Measurements from ENCODE around the gene PLOD3. TPM values are rescaled to one million over a fixed set of nuclear protein-coding genes. Genes with fewer than 3 reads are reported as not detected.
A peak's percentile ranks its signal among the peaks of the same experiment; 100 is the strongest.

The PLOD3 gene
- total and polyA plus RNA-seq, 9 of the 15 experiments (the other 6 are each of a cell fraction or from before 2014, with no cell fraction given), result 2.8 to 101 (median 30.9) TPM

GRCh38 chr7:101265622-101266516, 48.5 kb upstream of the PLOD3 start (continued):
- TF ChIP-seq, protein P1, sequence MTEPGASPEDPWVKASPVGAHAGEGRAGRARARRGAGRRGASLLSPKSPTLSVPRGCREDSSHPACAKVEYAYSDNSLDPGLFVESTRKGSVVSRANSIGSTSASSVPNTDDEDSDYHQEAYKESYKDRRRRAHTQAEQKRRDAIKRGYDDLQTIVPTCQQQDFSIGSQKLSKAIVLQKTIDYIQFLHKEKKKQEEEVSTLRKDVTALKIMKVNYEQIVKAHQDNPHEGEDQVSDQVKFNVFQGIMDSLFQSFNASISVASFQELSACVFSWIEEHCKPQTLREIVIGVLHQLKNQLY (CRISPR knock-in tag; conservative IDR thresholded peaks at IDR 0.05), result no peak
- TF ChIP-seq MTA3 (IDR thresholded peaks at IDR 0.05; ENCODE audit: borderline replicate concordance) (no peak; the same call in 1 of the 2 replicates), GATAD2A (IDR thresholded peaks at IDR 0.05) (no peak), KAT8 (IDR thresholded peaks at IDR 0.05; ENCODE audit: low read depth) (no peak), HNRNPLL (IDR thresholded peaks at IDR 0.05; ENCODE audit: low read depth, low read length, poor library complexity, severe bottlenecking) (no peak), ZNF444 (CRISPR knock-in tag; IDR thresholded peaks at IDR 0.05) (no peak), TRIM28 (IDR thresholded peaks at IDR 0.05) (no peak), HDAC3 (IDR thresholded peaks at IDR 0.05; ENCODE audit: borderline replicate concordance, partially characterized antibody) (peak; percentile 83), SMAD3 (CRISPR knock-in tag; conservative IDR thresholded peaks at IDR 0.05) (no peak), CCNT2 (IDR thresholded peaks at IDR 0.05; ENCODE audit: borderline replicate concordance, extremely low read depth, insufficient read length, low read depth, low read length) (no peak), MXD1 (CRISPR knock-in tag; IDR thresholded peaks at IDR 0.05; ENCODE audit: borderline replicate concordance, poor library complexity, severe bottlenecking) (no peak), HMGN3 (IDR thresholded peaks at IDR 0.05; ENCODE audit: borderline replicate concordance, extremely low read depth, insufficient read length, low read depth, low read length) (no peak), MNT (conservative IDR thresholded peaks at IDR 0.05) (peak in 1 of 2 experiments; percentile 54; a peak in 1 of 4 replicates)

Measured in K562 (cell line).